Left kidney (tissue), 2 donors: ENCODE data around the gene DAPK3. TPM values are rescaled to one million over a fixed set of nuclear protein-coding genes. Genes with fewer than 3 reads are reported as not detected.

ENCODE experiments used
- DNase-seq: peaks from one replicate; pipeline ENCODE4 v3.0.0-alpha.2; 2013
- polyA plus RNA-seq: library from polyadenylated mRNA; unstranded; fragments of 120-200 nt; gene quantifications from one replicate; pipeline ENCODE4 v1.2.1, GENCODE V29; 2013; ENCODE audit not compliant: insufficient read length

Gene DAPK3
- polyA plus RNA-seq, 1 donor: 34.6 TPM

- DNase-seq: no peak
Measured at GRCh38 chr19:3923096-3923758, 47.7 kb downstream of the DAPK3 start.

DNA sequence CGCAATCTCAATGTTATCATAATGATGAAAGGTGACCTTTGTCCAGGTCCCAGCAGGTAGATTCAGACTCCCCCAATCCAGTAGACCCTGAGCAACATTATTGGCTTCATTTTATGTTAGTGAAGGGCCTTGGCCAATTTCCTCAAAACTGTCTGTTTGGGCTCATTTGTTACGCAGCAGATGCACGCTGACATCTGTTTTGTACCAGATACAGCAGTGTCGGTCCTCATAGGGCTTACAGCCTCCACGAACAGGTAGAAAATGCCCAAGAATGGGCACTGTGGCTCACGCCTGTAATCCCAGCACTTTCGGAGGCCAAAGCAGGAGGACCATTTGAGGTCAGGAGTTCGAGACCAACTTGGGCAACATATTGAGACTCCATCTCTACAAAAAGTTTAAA lies 51.1 kb downstream of the DAPK3 start:
- DNase-seq: no peak

GRCh38 chr19:3916033-3916432 lies 54.9 kb downstream of the DAPK3 start:
- DNase-seq: no peak

DNA sequence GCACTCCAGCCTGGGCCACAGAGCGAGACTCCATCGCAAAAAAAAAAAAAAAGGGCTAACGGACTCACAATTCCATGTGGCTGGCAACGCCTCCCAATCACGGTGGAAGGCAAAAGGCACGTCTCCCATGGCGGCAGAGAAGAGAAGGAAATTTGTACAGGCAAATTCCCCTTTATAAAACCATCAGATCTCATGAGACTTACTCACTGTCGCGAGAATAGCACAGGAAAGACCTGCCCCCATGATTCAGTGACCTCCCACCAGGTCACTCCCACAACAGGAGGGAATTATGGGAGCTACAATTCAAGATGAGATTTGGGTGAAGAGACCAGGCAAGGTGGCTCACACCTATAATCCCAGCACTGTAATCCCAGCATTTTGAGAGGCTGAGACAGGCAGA lies 56.7 kb downstream of the DAPK3 start:
- DNase-seq: no peak

- no peak for DNase-seq
Measured at GRCh38 chr19:3910105-3910504, 60.8 kb downstream of the DAPK3 start.

Other genes starting within 250 kb of the DAPK3 start
- gene APBA3, start 209.4 kb downstream of the DAPK3 start, polyA plus RNA-seq: 16.9 TPM
- 22.6 TPM for gene MRPL54, start 208.4 kb downstream of the DAPK3 start, polyA plus RNA-seq
- not detected for gene RAX2, start 198.9 kb downstream of the DAPK3 start, polyA plus RNA-seq
- 0.96 TPM for gene MATK, start 184.7 kb downstream of the DAPK3 start, polyA plus RNA-seq
- gene ZFR2, start 102.1 kb downstream of the DAPK3 start, polyA plus RNA-seq: 2.4 TPM
- 0.18 TPM for gene ATCAY, start 90.4 kb downstream of the DAPK3 start, polyA plus RNA-seq
- not detected for gene NMRK2, start 38.0 kb downstream of the DAPK3 start, polyA plus RNA-seq
- gene EEF2, start 14.4 kb upstream of the DAPK3 start, polyA plus RNA-seq: 1,435 TPM
- 32.6 TPM for gene PIAS4, start 36.6 kb upstream of the DAPK3 start, polyA plus RNA-seq
- gene ZBTB7A, start 95.8 kb upstream of the DAPK3 start, polyA plus RNA-seq: 7.9 TPM
- 92.7 TPM for gene MAP2K2, start 153.0 kb upstream of the DAPK3 start, polyA plus RNA-seq
- gene CREB3L3, start 182.5 kb upstream of the DAPK3 start, polyA plus RNA-seq: 1.00 TPM
- 16.3 TPM for gene SIRT6, start 211.5 kb upstream of the DAPK3 start, polyA plus RNA-seq
- gene ANKRD24, start 211.6 kb upstream of the DAPK3 start, polyA plus RNA-seq: 1.4 TPM